H1 (cell line): Measurements from ENCODE around the gene SF3B2. TPM values are rescaled to one million over a fixed set of nuclear protein-coding genes. Genes with fewer than 3 reads are reported as not detected.

Experiments
- CTCF ChIA-PET: fragments of 300-600 bp; sonication (Branson Sonifier 250); formaldehyde crosslinking; loops from one replicate; lab custom pipeline; 2021; ENCODE audit not compliant: partially characterized antibody; lab: Charles Lee
- POLR2A ChIA-PET: fragments of 300-600 bp; sonication (Branson Sonifier 250); formaldehyde crosslinking; loops from one replicate; lab custom pipeline; 2021; ENCODE audit warnings: inconsistent platforms; ENCODE audit not compliant: partially characterized antibody; lab: Charles Lee
- DNase-seq, 2 experiments: peaks; one replicate each; pipeline versions ENCODE4 v3.0.0 to v3.0.0-alpha.2; 2010 to 2022; ENCODE audit warnings: low spot score in 2 of 2, low read depth in 1 of 2, mixed read lengths in 1 of 2
- FAIRE-seq: peaks from 2 replicates; lab custom pipeline; 2011; peaks lifted over from hg19 to GRCh38; lab: Jason Lieb, UNC
- H2AFZ ChIP-seq: 2 replicates; pipeline ENCODE4 v1.8.1; 2012; ENCODE audit warnings: low read length, inconsistent platforms
- H2AK5ac ChIP-seq: 2 replicates; pipeline ENCODE4 v1.6.1; 2013; ENCODE audit warnings: low read depth, low read length
- H2BK120ac ChIP-seq: replicated peaks from 2 replicates; pipeline ENCODE3; 2013; ENCODE audit warnings: low read depth, low read length, inconsistent platforms
- H2BK12ac ChIP-seq: 2 replicates; pipeline ENCODE4 v1.6.1; 2013; ENCODE audit warnings: low read depth, low read length
- H2BK15ac ChIP-seq: 2 replicates; pipeline ENCODE4 v1.6.1; 2013; ENCODE audit warnings: low read length
- H2BK20ac ChIP-seq: 2 replicates; pipeline ENCODE4 v1.6.1; 2013; ENCODE audit warnings: low read length
- H2BK5ac ChIP-seq: 2 replicates; pipeline ENCODE4 v1.6.1; 2013; ENCODE audit warnings: low read depth, low read length
- H3K14ac ChIP-seq: 2 replicates; pipeline ENCODE4 v1.6.1; 2013; ENCODE audit warnings: inconsistent platforms; ENCODE audit not compliant: insufficient read length
- H3K18ac ChIP-seq: 2 replicates; pipeline ENCODE4 v1.6.1; 2013; ENCODE audit warnings: low read length; ENCODE audit errors: extremely low read depth
- H3K23ac ChIP-seq: 2 replicates; pipeline ENCODE4 v1.6.1; 2013; ENCODE audit warnings: inconsistent platforms; ENCODE audit not compliant: insufficient read length
- H3K23me2 ChIP-seq: 2 replicates; pipeline ENCODE4 v1.6.1; 2013; ENCODE audit warnings: low read depth, low read length
- H3K27ac ChIP-seq: 2 replicates; pipeline ENCODE4 v1.6.1; 2011; ENCODE audit warnings: low read depth, low read length, inconsistent platforms
- H3K27me3 ChIP-seq, 4 experiments: replicated peaks in 1 of 4; 1 replicate in 1 of 4; 2 replicates in 3 of 4; pipeline versions ENCODE4 v1.6.1 to v1.8.1; 2011 to 2013; ENCODE audit warnings: low read length in 3 of 4, mild to moderate bottlenecking in 3 of 4, inconsistent platforms in 2 of 4, mixed read lengths in 2 of 4, moderate library complexity in 1 of 4; ENCODE audit not compliant: control insufficient read depth in 3 of 4, insufficient read depth in 3 of 4; ENCODE audit errors: extremely low read depth in 1 of 4
- H3K36me3 ChIP-seq, 4 experiments: 2 replicates each; pipeline versions ENCODE4 v1.6.1 to v1.8.1; 2011 to 2013; ENCODE audit warnings: mild to moderate bottlenecking in 4 of 4, low read length in 3 of 4, moderate library complexity in 2 of 4, control low read depth in 1 of 4, inconsistent platforms in 1 of 4; ENCODE audit not compliant: insufficient read depth in 4 of 4, control insufficient read depth in 2 of 4
- H3K4ac ChIP-seq: replicated peaks from 2 replicates; pipeline ENCODE3; 2013; ENCODE audit warnings: low read length, low read depth, mixed read lengths, inconsistent platforms; ENCODE audit not compliant: insufficient read length
- H3K4me1 ChIP-seq, 4 experiments: replicated peaks in 1 of 4; 1 replicate in 1 of 4; 2 replicates in 3 of 4; pipeline versions ENCODE4 v1.6.1 to v1.8.1; 2011 to 2013; ENCODE audit warnings: low read length in 3 of 4, inconsistent platforms in 2 of 4, mixed read lengths in 1 of 4; ENCODE audit not compliant: insufficient read depth in 4 of 4, control insufficient read depth in 3 of 4
- H3K4me2 ChIP-seq, 2 experiments: 2 replicates each; pipeline versions ENCODE4 v1.6.1 to v1.8.1; 2011 to 2013; ENCODE audit warnings: low read depth in 2 of 2, low read length in 2 of 2, control low read depth in 1 of 2, inconsistent platforms in 1 of 2, mild to moderate bottlenecking in 1 of 2; ENCODE audit not compliant: insufficient read depth in 1 of 2
- H3K4me3 ChIP-seq, 4 experiments: fragments of 200-600, 300-600 bp in 1 of 4; sonication (generic), shearing (Covaris generic), sonication (Bioruptor Twin) in 1 of 4; 2 replicates each; pipeline versions ENCODE4 v1.5.1 to v1.8.1; 2011 to 2016; ENCODE audit warnings: low read length in 4 of 4, low read depth in 3 of 4, control low read depth in 2 of 4, inconsistent platforms in 2 of 4, mild to moderate bottlenecking in 2 of 4, mixed read lengths in 1 of 4, moderate library complexity in 1 of 4; ENCODE audit not compliant: insufficient read depth in 2 of 4; ENCODE audit errors: extremely low read depth in 1 of 4
- H3K56ac ChIP-seq: replicated peaks from 2 replicates; pipeline ENCODE3; 2013; ENCODE audit warnings: low read depth, mild to moderate bottlenecking, mixed read lengths, low read length, inconsistent platforms; ENCODE audit not compliant: insufficient read length
- H3K79me1 ChIP-seq: 2 replicates; pipeline ENCODE4 v1.6.1; 2013; ENCODE audit warnings: low read depth, low read length, control low read depth
- H3K79me2 ChIP-seq, 2 experiments: 2 replicates each; pipeline versions ENCODE4 v1.6.1 to v1.8.1; 2012 to 2013; ENCODE audit warnings: low read length in 2 of 2, mild to moderate bottlenecking in 2 of 2, inconsistent platforms in 1 of 2; ENCODE audit not compliant: insufficient read depth in 2 of 2, control insufficient read depth in 1 of 2
- H3K9ac ChIP-seq, 4 experiments: replicated peaks in 1 of 4; 1 replicate in 1 of 4; 2 replicates in 3 of 4; pipeline versions ENCODE4 v1.6.1 to v1.8.1; 2011 to 2013; ENCODE audit warnings: low read depth in 3 of 4, low read length in 3 of 4, control low read depth in 2 of 4, mild to moderate bottlenecking in 2 of 4, moderate library complexity in 2 of 4, inconsistent platforms in 1 of 4; ENCODE audit errors: extremely low read depth in 1 of 4
- H3K9me3 ChIP-seq, 2 experiments: 2 replicates each; pipeline versions ENCODE4 v1.6.1 to v1.8.1; 2012 to 2013; ENCODE audit warnings: mild to moderate bottlenecking in 2 of 2, moderate library complexity in 2 of 2, control low read depth in 1 of 2, inconsistent platforms in 1 of 2, low read depth in 1 of 2, low read length in 1 of 2, mixed read lengths in 1 of 2; ENCODE audit not compliant: insufficient read depth in 2 of 2
- H4K20me1 ChIP-seq, 2 experiments: replicated peaks in 1 of 2; 2 replicates each; pipeline versions ENCODE3 to v1.8.1; 2011 to 2013; ENCODE audit warnings: inconsistent platforms in 2 of 2, low read length in 2 of 2, mild to moderate bottlenecking in 1 of 2; ENCODE audit not compliant: insufficient read depth in 2 of 2, control insufficient read depth in 1 of 2
- H4K5ac ChIP-seq: 2 replicates; pipeline ENCODE4 v1.6.1; 2013; ENCODE audit warnings: low read length, low read depth, mixed read lengths, inconsistent platforms; ENCODE audit not compliant: insufficient read length
- H4K8ac ChIP-seq: 2 replicates; pipeline ENCODE4 v1.8.0; 2013; ENCODE audit warnings: mild to moderate bottlenecking, moderate library complexity, low read length, inconsistent platforms; ENCODE audit not compliant: insufficient read depth; ENCODE audit errors: extremely low read depth
- H4K91ac ChIP-seq: replicated peaks from 2 replicates; pipeline ENCODE3; 2013; ENCODE audit warnings: low read length, mixed read lengths, inconsistent platforms; ENCODE audit not compliant: insufficient read length
- CEBPB ChIP-seq: IDR thresholded peaks from 2 replicates; pipeline ENCODE4 v1.6.1; 2012; ENCODE audit warnings: low read depth, low read length
- EP300 ChIP-seq, 2 experiments: IDR thresholded peaks; 1 replicate in 1 of 2; 2 replicates in 1 of 2; pipeline ENCODE4 v1.6.1; 2011 to 2012; ENCODE audit warnings: low read depth in 2 of 2, low read length in 2 of 2, mild to moderate bottlenecking in 2 of 2, borderline replicate concordance in 1 of 2, inconsistent platforms in 1 of 2, moderate library complexity in 1 of 2
- EZH2 ChIP-seq: fragments of 200-600 bp; sonication (generic); IDR thresholded peaks from 2 replicates; pipeline ENCODE4 v1.7.1; 2012; ENCODE audit warnings: low read depth, mild to moderate bottlenecking, moderate library complexity, low read length, inconsistent platforms; ENCODE audit not compliant: severe bottlenecking
- FOSL1 ChIP-seq: IDR thresholded peaks from 2 replicates; pipeline ENCODE4 v1.6.1; 2011; ENCODE audit warnings: mild to moderate bottlenecking, low read depth, low read length, moderate library complexity; ENCODE audit not compliant: insufficient read depth
- GTF2F1 ChIP-seq: IDR thresholded peaks from 2 replicates; pipeline ENCODE4 v1.6.1; 2012; ENCODE audit warnings: low read depth, low read length, improper control_type of control experiment, borderline replicate concordance
- NANOG ChIP-seq: IDR thresholded peaks from 2 replicates; pipeline ENCODE4 v1.6.1; 2011; ENCODE audit warnings: low read length, low read depth, mild to moderate bottlenecking, inconsistent platforms; ENCODE audit not compliant: insufficient read depth, poor library complexity, severe bottlenecking
- PHF8 ChIP-seq: fragments of 200-600 bp; sonication (generic); conservative IDR thresholded peaks from 2 replicates; pipeline ENCODE4 v1.7.1; 2012; ENCODE audit warnings: low read depth, mild to moderate bottlenecking, inconsistent platforms, low read length, moderate library complexity
- RNF2 ChIP-seq: fragments of 200-900, 300-1000 bp; sonication (generic); IDR thresholded peaks from 2 replicates; pipeline ENCODE4 v1.7.1; 2016; ENCODE audit warnings: borderline replicate concordance, low read depth, mild to moderate bottlenecking, antibody characterized with exemption, low read length; ENCODE audit not compliant: poor library complexity, severe bottlenecking; ENCODE audit errors: missing control alignments
- SP2 ChIP-seq: IDR thresholded peaks from 2 replicates; pipeline ENCODE4 v1.6.1; 2012; ENCODE audit warnings: mild to moderate bottlenecking, low read length, inconsistent platforms
- TAF1 ChIP-seq: IDR thresholded peaks from 2 replicates; pipeline ENCODE4 v1.6.1; 2011; ENCODE audit warnings: mild to moderate bottlenecking, low read depth, low read length
- WGBS, 2 experiments: shearing (Covaris generic) in 1 of 2; methylation state at CpG; one replicate each; pipeline versions ENCODE4 v1.1.6 to v1.1.7; 2013 to 2015; ENCODE audit warnings: low lambda C conversion rate in 2 of 2, mixed read lengths in 2 of 2, inconsistent platforms in 1 of 2, low coverage in 1 of 2, missing lambda C conversion rate in 1 of 2; ENCODE audit not compliant: insufficient replicate concordance in 2 of 2, insufficient coverage in 1 of 2, insufficient read length in 1 of 2; ENCODE audit errors: extremely low coverage in 1 of 2, missing lambda C conversion rate in 1 of 2; 5-methylcytosine and 5-hydroxymethylcytosine counted together
- polyA plus RNA-seq, 7 experiments: library from polyadenylated mRNA; depleted of rRNA in 3 of 7; stranded (reverse) in 5 of 7; unstranded in 2 of 7; fragments of >200 nt in 5 of 7; fragments of 200-250 nt in 2 of 7; gene quantifications; 1 replicate in 5 of 7; 2 replicates in 1 of 7; 4 replicates in 1 of 7; pipeline versions ENCODE4 v1.2.1 to v1.2.3, GENCODE V29; 2011 to 2013; ENCODE audit warnings: missing spikeins in 2 of 7, mixed read lengths in 2 of 7
- total RNA-seq: library from RNA; stranded (reverse); fragmentation: NEBNext Ultra II Directional; extraction: Animal tissue kit (Norgen Biotek cat#: 25700); gene quantifications from 2 replicates; pipeline ENCODE4 v1.2.1, GENCODE V29; 2021
- TF ChIP-seq, protein P1 (sequence below): IDR thresholded peaks from 2 replicates; pipeline ENCODE4 v1.6.1; 2012; ENCODE audit warnings: inconsistent platforms

Gene SF3B2
- total and polyA plus RNA-seq, 2 of the 8 experiments (the other 6 are each of a cell fraction or from before 2014, with no cell fraction given): 182 to 237 TPM

DNA sequence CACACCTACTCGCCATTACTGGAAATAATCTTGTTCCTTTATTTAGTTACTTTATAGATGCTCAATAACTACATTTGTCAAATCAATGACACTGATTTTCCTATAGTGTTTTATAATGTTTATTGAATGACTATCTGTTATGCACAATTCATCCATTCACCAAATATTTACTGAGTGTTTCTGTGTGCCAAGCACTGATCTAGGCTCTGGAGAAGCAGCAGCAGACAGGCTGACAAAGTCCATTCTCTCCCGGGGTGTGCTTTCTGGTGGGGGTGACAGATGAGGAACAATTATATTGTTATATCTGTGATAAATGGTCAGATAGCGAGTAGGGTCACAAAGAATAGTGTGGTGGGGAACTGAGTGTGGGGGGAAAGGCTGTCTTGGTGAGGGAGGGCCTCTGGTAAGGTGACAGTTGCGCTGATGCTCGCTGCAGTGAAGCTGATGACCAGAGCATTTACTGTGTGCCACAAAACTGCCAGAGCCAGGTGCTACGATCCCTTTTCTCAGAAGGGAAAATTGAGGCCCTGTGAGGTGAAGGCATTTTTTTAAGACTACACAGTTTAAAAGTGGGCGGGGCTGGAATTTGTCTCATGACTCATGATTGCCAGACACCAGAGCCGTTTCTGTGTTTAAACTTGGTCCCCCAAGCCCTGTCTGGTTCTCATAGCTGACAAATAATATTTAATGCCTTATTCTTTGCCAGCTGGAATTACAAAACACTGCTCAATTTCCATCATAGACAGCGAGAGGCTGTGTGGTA lies 28.1 kb downstream of the SF3B2 start:
- H3K4me2 ChIP-seq: no peak overlapping the region
- no peaks in the 10 kb centered on the region; the same call in none of the 2 replicates for H3K79me1 ChIP-seq
- H3K4me3 ChIP-seq: no peak overlapping the region
- H3K4ac ChIP-seq: no peak overlapping the region
- POLR2A ChIA-PET: interaction anchor here (0.6 to 2.2 kb wide), 3 partner anchors 9 to 20 kb away, joined by 3 to 5 read pairs (median 3); partner anchors contain the start of gene PACS1
- no peak overlapping the region for H2BK5ac ChIP-seq
- 92% methylated on average over 9 of the region's 9 CpGs; no CpG with 5 or more reads in 1 of the 2 experiments for WGBS, 2 experiments
- no peak overlapping the region for H2BK12ac ChIP-seq
- no peak overlapping the region for H2BK20ac ChIP-seq
- no peak for FAIRE-seq
- H2BK15ac ChIP-seq: no peak overlapping the region
- no peaks in the 10 kb centered on the region for H3K9me3 ChIP-seq
- CTCF ChIA-PET: interaction anchor here (0.7 to 3.8 kb wide), 5 partner anchors 12 to 1344 kb away, joined by 3 to 16 read pairs (median 4); no protein-coding TSS in a partner anchor
- no peak overlapping the region for H2AFZ ChIP-seq
- no peaks in the 10 kb centered on the region for H4K20me1 ChIP-seq
- H3K27me3 ChIP-seq: no peaks in the 10 kb centered on the region
- no peak overlapping the region for H2AK5ac ChIP-seq
- H2BK120ac ChIP-seq: no peak overlapping the region
- no peak overlapping the region for H3K23ac ChIP-seq
- no peaks in the 10 kb centered on the region for H3K36me3 ChIP-seq
- no peaks in the 10 kb centered on the region for H3K4me1 ChIP-seq
- H3K9ac ChIP-seq: no peak overlapping the region
- H3K18ac ChIP-seq: no peak overlapping the region
- no peaks in the 10 kb centered on the region for H3K23me2 ChIP-seq
- H3K27ac ChIP-seq: no peak overlapping the region
- H4K5ac ChIP-seq: no peak overlapping the region
- no peak for DNase-seq
- H3K79me2 ChIP-seq: no peaks in the 10 kb centered on the region
- no peak overlapping the region for H4K91ac ChIP-seq
- H4K8ac ChIP-seq: no peak overlapping the region
- no peak overlapping the region for H3K14ac ChIP-seq
- no peak overlapping the region for H3K56ac ChIP-seq
- TF ChIP-seq EZH2: no peak
- no peak for TF ChIP-seq TAF1
- no peak for TF ChIP-seq NANOG
- TF ChIP-seq EP300 (IDR thresholded peaks at IDR 0.05; ENCODE audit: borderline replicate concordance in 1 of 2, low read depth in 2 of 2, low read length in 2 of 2): no peak
- TF ChIP-seq SP2: no peak
- no peak for TF ChIP-seq CEBPB
- no peak for TF ChIP-seq PHF8
- TF ChIP-seq GTF2F1: no peak
- no peak for TF ChIP-seq RNF2
- TF ChIP-seq, protein P1, sequence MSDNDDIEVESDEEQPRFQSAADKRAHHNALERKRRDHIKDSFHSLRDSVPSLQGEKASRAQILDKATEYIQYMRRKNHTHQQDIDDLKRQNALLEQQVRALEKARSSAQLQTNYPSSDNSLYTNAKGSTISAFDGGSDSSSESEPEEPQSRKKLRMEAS: no peak
- no peak for TF ChIP-seq FOSL1
